GM21737 (cell line): ENCODE data around the gene MBD5.
A peak's percentile ranks its signal among the peaks of the same experiment; 100 is the strongest.

Source experiments
- ATAC-seq: cut with Tn5 transposase; IDR thresholded peaks from one replicate; pipeline ENCODE4 v1.9.1; 2021; ENCODE audit warnings: mild to moderate bottlenecking, moderate library complexity; ENCODE audit not compliant: unreplicated experiment

MBD5 gene

GRCh38 chr2:148022882-148023281, 2.0 kb downstream of the MBD5 start:
- ATAC-seq = no peak

DNA sequence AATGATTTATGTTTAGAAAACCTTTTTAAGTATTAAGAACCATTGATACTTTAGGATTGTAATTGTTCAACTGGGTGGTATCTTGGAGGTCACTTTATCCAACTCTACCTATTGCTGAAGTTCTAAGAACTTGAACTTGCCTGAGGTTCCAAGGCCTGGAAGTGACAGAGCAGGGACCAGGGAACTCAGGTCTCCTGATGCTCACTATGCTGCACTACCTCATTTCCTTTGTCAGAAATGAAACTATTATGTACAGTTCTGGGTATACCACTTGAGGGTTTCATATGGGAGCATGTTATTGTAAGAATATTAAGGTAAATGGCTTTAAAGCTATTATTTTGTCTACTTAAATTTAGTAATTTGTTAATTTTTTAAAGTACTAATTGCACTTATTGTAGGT, 3.0 kb downstream of the MBD5 start:
- ATAC-seq = peak; percentile 32

DNA sequence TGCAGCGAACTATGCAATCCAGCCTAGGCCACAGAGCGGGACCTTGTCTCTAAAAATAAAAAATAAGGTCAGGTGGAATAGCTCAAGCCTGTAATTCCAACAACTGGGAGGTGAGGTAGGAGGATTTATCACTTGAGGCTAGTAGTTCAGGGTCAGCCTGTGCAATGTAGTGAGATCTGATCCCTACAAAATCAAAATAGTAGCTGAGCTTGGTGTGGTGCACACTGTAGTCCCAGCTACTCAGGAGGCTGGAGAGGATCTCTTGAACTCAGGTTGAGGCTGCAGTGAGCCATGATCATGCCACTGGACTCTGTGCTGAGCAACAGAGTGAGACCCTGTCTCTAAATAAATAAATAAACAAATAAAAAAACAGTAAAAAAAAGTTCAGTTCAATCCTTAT, 5.7 kb downstream of the MBD5 start:
- no peak for ATAC-seq

DNA sequence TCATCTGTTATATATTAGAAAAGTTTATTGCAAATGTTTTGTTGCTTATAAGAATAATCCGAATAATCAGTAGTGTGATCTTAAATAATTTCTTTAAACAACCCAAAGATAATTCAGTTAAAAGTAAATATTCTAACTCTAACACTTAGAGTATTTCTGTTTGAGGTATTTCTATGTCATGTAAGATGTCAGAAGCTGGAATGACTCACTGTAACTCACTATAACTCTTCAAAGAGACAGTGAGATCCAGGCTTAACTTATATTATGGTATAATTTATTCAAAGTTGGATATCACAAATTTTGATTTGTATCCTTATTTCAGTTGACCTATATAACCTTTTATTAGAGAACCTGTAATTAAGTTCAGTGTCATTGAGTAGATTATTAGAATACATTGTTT, 6.9 kb downstream of the MBD5 start:
- no peak for ATAC-seq

- no peak for ATAC-seq
Measured at GRCh38 chr2:148028781-148029180, 7.9 kb downstream of the MBD5 start.

DNA sequence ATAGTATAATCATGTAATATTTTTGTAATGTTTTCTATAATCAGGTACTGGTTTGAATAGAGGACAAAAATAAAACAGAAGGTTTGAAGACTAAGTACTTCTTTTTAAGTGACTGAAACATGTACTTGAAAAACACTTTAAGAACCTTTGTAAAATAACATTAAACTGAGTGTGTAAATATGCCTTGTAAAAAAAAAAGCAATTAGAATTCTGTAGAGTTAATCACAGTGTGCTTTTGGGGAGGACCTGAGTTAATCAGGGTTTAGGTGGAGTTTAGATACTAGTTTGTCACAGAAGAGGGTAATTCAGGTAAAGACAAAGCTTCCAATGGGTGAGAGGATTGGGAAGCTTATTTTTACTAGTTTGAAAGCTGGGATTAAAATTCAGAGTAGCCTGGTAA, 10.3 kb downstream of the MBD5 start:
- ATAC-seq = no peak

- no peak for ATAC-seq
Measured at GRCh38 chr2:148032215-148032614, 11.3 kb downstream of the MBD5 start.

GRCh38 chr2:148039783-148040182, 18.9 kb downstream of the MBD5 start:
- no peak for ATAC-seq

GRCh38 chr2:148042219-148042618, 21.3 kb downstream of the MBD5 start:
- peak; percentile 67 for ATAC-seq

GRCh38 chr2:148044322-148044721, 23.4 kb downstream of the MBD5 start:
- no peak for ATAC-seq

- ATAC-seq = no peak
Measured at GRCh38 chr2:148046802-148047201, 25.9 kb downstream of the MBD5 start.

DNA sequence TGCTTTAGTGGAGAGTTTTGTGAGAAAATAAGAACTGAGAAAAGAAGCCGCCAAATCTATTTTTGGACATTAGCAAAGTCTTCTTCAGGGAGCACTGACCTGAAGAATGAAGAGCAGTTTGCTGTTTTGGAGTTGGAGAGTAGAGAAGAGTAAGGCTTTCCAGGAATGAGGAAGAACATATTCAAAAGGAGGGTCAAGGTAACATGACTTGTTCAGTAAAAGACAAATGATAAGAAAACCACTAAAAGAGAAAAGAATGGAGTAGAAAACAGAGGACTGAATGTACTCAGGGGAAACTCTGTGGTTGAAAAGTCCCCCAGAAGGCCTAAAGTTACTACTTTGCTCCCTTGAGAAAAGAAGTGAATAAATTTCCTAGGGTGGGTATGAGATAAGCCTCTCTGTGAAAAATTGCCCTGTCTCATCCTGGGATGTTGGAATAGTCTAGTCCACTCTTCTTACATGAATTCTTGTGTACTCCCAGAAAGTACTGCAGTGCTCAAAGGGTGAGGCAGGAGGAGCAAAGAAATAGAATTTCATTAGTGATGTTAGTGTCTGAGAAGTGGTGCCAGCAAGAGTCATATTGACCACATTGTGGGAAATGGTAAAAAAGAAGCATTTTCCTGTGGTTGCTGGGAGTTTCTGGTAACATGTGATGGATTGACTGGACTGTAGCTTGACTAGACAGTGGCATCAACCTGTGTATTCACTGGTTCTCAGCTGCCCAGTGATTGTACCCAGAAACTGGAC, 27.8 kb downstream of the MBD5 start:
- peak; percentile 61 for ATAC-seq

- no peak for ATAC-seq
Measured at GRCh38 chr2:148049284-148049683, 28.4 kb downstream of the MBD5 start.

DNA sequence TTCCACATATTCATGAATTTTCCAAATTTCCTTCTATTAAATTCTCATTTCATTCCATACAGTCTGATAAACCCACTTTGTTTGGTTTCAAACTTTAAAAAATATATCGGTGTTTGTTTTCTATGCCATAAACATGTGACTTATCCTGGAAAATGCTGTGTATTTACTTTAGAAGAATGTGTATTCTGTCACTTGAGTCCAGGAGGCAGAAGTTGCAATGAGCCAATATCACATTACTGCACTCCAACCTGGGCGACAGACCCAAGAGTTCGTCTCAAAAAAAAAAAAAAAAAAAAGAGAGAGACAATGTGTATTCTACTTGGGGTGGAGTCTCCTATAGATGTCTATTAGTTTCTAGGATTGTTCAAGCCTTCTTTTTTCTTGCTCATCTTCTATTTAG, 31.8 kb downstream of the MBD5 start:
- ATAC-seq = no peak

DNA sequence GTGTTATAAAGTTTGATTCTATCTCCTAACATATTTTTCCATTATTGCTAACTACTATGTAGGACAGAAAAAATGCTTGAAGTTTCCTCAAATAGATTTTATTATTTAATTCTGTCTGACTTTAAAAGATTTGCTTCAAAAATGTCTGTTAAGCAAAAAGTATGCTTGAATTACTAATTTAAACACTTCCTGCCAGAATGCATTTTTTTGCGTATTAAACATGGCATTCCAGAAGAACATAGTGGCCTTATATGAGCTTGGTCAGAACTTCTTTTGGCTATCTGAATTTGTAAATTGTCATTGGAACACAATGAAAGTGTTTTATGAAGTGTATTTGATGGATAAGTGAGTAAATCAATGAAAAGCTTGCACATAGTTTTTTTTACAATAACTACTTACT, 37.8 kb downstream of the MBD5 start:
- ATAC-seq = no peak

DNA sequence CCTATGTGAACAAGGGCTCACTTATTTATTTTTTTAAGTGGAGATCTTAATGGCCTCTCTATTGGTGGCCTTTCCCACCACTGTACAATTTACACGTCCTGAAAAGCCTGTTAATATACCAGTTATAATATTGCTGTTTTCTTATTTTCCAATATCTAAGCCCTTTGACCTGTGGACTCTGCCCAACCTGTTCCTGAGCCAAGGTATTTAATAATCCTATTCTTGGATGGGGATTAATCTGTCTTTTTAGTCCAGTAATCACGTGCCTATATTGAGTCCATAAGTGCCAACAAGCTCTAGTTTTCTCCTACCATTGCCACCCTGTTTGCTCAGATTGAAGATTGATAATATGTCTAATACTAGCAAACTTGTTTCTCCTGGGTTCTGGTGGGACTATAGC, 42.7 kb downstream of the MBD5 start:
- ATAC-seq = no peak

- ATAC-seq = no peak
Measured at GRCh38 chr2:148065936-148066335, 45.0 kb downstream of the MBD5 start.

DNA sequence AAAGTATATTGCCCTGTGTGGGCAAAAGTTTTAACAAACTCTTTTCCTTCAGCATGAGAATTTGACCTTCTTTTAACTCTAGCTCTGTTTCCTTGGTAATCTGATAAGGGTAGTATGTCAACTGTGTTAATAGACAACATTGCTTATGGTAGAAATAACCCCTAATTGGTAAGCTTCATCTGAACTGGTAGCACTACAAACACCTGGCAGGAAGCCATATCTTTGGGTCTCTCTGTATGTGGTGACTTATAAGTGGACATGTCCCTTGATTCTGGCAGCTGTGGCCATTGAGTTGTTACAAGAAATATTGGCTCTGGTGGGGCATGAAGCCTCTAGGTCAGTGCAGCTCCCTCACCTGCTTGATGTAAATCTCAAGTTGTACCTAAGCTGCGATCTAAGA, 46.9 kb downstream of the MBD5 start:
- ATAC-seq = no peak

- no peak for ATAC-seq
Measured at GRCh38 chr2:148071351-148071750, 50.5 kb downstream of the MBD5 start.

- no peak for ATAC-seq
Measured at GRCh38 chr2:148096012-148096411, 75.1 kb downstream of the MBD5 start.

DNA sequence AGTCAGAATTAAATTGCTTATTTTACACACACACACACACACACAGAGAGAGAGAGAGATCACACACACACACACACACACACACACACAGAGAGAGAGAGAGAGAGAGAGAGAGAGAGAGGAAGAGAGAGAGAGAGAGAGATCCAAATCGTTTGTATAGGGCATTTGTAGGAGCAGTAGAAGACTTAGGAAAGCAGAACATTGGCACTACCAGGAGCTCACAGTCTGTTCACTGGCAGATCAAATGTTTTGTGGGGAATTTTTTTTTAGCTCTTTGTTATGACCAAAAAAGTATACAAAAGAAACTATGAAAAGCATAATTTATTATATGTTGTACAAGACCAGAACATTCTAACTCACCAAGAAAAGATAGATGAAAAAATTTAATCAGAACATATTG, 81.8 kb downstream of the MBD5 start:
- no peak for ATAC-seq

- ATAC-seq = no peak
Measured at GRCh38 chr2:148103946-148104345, 83.1 kb downstream of the MBD5 start.

- ATAC-seq = no peak
Measured at GRCh38 chr2:148106331-148106730, 85.4 kb downstream of the MBD5 start.
